D341Med (cell line): ENCODE data around the gene ALPK3.
"Not testable (repeated sequence)": the region's sequence is repeated elsewhere in the genome, so short reads cannot be mapped to it uniquely, and the experiment has no call there.

ENCODE experiments used
- DNase-seq: peaks from one replicate; pipeline ENCODE4 v3.0.0; 2012; ENCODE audit warnings: low spot score

ALPK3 gene

GRCh38 chr15:84874981-84875699, 58.0 kb downstream of the ALPK3 start:
- DNase-seq, result no peak

GRCh38 chr15:84876269-84876668, 59.1 kb downstream of the ALPK3 start:
- no peak for DNase-seq

GRCh38 chr15:84877701-84878100, 60.5 kb downstream of the ALPK3 start:
- DNase-seq, result not testable (repeated sequence)

- DNase-seq, result peak; percentile 81
These were observed 61.3 kb downstream of the ALPK3 start for GRCh38 chr15:84878504-84878903.

GRCh38 chr15:84879088-84879780, 62.1 kb downstream of the ALPK3 start:
- DNase-seq, result no peak

- DNase-seq, result no peak
These were observed 62.9 kb downstream of the ALPK3 start for GRCh38 chr15:84880007-84880406.

- no peak for DNase-seq
These were observed 63.8 kb downstream of the ALPK3 start for GRCh38 chr15:84880822-84881519.

- DNase-seq, result no peak
These were observed 64.3 kb downstream of the ALPK3 start for GRCh38 chr15:84881520-84881830.

- DNase-seq, result no peak
These were observed 66.3 kb downstream of the ALPK3 start for GRCh38 chr15:84883466-84883865.

GRCh38 chr15:84883916-84884781, 67.0 kb downstream of the ALPK3 start, which contains the start of gene SLC28A1:
TSS of gene SLC28A1 (plus strand) at chr15:84884662. CDS start at chr15:84887761, 3,099 bp downstream.
- no peak for DNase-seq

- DNase-seq, result no peak
These were observed 68.6 kb downstream of the ALPK3 start for GRCh38 chr15:84885801-84886200.

GRCh38 chr15:84886211-84886983, 69.2 kb downstream of the ALPK3 start:
- no peak for DNase-seq

- no peak for DNase-seq
These were observed 69.8 kb downstream of the ALPK3 start for GRCh38 chr15:84886984-84887299.

- DNase-seq, result no peak
These were observed 70.8 kb downstream of the ALPK3 start for GRCh38 chr15:84887938-84888337.

- DNase-seq, result peak; percentile 75
These were observed 71.5 kb downstream of the ALPK3 start for GRCh38 chr15:84888639-84889038.

GRCh38 chr15:84889313-84889990, 72.3 kb downstream of the ALPK3 start:
- no peak for DNase-seq

- no peak for DNase-seq
These were observed 73.0 kb downstream of the ALPK3 start for GRCh38 chr15:84889991-84890669.

GRCh38 chr15:84890670-84891162, 73.6 kb downstream of the ALPK3 start:
- DNase-seq, result no peak

GRCh38 chr15:84891339-84891738, 74.2 kb downstream of the ALPK3 start:
- no peak for DNase-seq

- DNase-seq, result no peak
These were observed 75.7 kb downstream of the ALPK3 start for GRCh38 chr15:84892786-84893307.
